NCI-H226 (cell line): ENCODE measurements around the gene PSIP1.
"Not testable (repeated sequence)": the region's sequence is repeated elsewhere in the genome, so short reads cannot be mapped to it uniquely, and the experiment has no call there.

Experiments
- DNase-seq: peaks from one replicate; pipeline ENCODE4 v3.0.0-alpha.2; 2015

The PSIP1 gene

DNA sequence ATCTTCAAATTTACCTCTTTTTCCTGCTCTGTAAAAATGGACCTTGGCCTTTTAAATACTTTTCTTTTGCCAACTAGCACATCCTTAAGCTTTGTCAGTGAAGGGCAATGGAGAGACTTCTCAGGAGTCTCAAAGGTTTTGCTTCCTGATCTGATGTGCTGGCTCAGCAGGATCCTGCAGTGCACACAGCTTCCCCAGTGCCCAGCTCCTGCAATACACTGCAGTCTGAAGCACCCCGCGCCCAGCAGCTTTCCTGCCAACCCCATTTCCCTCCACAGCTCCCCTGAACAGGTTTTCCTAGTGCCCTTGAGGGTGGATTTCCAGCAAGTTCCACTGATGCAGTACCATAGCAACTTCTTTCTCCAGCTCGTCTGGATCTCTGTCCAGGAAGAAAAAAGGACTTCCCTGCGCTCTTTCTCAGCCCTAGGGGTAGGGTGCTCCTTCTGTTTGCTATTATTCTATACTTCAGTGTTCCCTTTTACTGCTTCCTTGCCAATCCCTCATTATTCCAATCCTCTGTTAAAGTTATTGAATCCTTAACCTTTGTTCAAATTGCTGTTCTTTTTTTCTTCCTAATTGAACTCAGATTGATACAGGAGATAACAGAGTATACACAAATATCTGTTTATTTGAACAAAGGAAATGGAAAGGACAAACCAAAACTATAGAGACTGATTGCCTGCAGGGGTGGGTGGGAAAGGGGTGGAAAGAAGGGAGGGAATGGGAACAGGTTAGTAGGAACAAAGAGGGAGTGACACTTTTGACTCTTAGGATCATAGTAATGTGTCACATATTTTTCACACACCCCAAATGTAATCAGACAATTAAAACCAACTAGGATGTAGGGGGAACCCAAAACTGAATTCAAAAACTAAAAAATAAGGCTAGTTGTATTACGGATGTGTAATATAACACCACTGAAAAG lies 79.6 kb downstream of the PSIP1 start:
- DNase-seq: no peak

DNA sequence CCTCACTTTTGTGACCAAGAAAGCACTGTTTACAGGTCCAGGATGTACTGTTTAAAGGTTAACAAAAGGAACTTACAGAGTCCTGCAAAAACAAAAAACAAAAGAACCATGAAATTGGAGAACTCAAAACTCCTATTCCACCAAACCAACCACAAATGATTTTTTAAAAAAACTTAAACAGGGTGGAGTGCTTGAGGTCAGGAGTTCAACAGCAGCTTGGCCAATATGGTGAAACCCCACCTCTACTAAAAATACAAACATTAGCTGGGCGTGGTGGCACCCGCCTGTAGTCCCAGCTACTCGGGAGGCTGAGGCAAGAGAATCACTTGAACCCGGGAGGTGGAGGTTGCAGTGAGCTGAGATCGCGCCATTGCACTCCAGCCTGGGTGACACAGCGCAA lies 83.1 kb downstream of the PSIP1 start:
- not testable (repeated sequence) for DNase-seq

DNA sequence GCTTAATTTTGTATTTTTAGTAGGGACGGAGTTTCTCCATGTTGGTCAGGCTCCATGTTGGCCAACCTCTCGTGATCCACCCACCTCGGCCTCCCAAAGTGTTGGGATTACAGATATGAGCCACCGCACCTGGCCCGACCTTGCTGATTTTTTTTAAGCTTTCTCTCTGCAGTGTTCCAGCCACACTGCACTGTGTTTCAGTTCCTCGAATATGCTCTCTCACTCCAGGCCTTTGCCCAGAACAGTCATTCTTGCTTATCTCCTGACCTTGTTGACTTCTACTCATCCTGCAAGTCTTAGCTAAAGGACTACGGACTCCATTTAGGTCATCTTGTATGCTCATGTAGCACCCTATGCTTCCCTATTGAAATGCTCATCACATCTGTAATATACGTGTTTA lies 84.8 kb downstream of the PSIP1 start:
- no peak for DNase-seq

DNA sequence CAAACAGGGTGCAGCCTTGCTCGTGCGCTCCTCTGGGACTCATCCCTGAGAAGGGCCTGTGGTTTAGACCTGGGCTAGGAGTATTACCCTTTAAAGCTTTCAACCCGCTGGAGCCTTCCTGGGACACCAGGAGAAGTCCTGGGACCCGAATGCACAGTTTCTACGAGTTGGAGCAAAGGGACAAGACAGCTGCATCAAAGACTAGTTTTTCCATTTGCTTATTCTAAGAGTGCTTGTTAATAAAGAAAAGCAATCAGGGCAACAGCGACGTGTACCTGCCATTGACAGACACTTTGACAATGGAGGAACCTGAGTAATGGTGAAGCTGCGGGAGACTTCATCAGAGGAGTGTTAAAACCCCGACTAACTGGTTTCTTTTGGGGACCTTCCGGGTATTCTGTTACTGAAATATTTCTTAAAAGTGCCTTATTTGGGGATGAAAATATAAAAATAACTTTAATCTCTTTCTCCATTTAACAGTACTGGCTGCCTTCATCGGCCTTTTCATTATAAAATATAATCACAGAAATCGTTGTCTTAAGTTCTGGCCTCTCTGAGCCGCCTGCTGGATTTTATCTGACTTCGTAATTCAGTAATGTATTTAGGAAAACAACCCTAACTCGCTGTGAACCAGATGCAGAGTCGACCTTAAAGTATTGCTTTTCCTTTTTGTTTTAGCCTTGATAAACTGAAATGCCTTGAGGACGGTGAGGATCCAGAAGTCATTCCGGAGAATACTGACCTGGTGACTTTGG lies 87.4 kb downstream of the PSIP1 start:
- no peak for DNase-seq

DNA sequence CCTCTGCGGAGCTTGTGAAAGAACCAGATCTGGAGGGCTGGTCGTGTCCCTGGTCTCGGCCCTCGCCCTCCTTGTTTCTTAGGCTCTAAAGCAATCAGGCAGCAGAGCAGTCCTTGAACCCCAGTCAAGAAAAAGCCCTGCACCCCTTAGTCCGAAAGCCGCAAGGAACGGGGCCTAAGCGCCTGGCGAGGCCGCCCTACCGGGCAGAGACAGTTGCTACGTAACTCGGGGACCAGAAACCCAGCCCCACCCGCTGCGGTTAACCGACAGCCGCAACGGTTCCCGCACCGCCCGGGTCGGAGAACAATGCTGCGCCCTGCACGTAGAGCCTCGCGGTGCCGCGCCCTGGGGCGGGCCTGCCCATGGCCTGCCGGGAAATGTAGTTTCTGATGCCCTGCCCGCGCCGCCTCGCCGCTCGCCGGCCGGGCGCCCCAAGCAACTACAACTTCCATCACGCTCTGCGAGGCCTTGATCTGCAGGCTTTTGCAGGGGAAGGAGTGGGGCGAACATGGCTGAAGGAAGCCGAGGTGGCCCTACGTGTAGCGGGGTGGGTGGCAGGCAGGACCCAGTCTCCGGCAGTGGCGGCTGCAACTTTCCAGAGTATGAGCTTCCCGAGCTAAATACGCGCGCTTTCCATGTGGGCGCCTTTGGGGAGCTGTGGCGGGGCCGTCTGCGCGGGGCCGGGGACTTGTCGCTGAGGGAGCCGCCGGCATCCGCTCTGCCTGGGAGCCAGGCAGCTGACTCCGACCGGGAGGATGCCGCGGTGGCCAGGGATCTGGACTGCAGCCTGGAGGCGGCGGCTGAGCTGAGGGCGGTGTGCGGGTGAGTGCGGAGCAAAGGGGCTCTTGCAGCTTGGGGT lies 88.2 kb downstream of the PSIP1 start, which contains the start of gene SNAPC3:
TSS of gene SNAPC3 (plus strand) at position 505 of the 859 bp plus-strand sequence. CDS start at position 509, 4 bp downstream.
- peak; percentile 92 for DNase-seq

DNA sequence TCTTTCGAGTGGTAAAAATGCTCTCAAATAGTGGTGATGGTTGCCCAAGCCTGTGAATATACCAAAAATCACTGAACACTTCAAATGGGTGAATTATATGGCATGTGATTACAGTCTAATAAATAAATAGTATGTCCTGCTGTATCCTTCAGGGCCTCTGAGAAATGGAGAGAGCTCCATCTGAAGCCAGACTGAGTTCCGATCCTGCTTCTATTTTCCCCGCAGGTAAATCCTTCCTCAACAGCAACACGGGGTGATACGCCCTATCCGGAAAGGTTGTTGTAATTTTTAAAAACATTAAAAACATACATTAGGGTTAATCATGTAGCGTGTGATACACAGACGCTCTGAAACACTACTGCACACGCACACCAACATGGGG lies 88.8 kb downstream of the PSIP1 start:
- DNase-seq: no peak

DNA sequence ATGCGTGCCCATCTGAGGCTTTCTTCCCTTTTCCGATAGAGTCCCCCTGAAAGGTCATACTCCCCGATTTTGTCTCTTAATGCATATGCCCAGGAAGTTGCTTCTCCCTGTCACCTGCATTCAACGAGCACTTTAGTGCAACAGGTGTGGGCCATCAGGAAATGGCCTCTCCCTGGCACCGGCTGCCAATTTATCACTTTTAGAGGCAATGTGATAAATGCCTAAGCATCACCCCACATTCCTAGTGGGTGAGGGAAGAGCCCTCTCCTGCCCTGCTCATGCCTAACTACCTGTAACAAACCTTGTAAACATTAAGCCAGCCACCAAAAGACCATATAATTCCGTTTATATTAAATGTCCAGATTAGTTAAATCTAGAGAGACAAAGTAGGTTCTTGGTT lies 89.2 kb downstream of the PSIP1 start:
- peak; percentile 58 for DNase-seq

DNA sequence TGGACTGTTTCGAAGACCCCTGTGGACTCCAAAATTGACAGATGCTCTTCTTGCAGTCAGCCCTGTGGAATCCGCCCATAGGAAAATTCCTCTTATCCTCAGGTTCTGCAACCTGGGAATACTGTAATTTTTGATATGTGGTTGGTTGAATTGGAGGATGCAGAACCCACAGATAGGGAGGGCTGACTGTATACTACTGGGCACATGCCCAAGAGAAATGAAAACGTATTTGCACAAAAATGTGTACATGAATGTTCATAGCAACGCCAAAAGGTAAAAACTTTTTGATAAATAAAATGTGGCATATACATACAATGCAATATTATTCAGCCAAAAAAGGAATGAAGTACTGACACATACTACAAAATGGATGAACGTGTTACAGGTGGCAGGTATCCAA lies 90.0 kb downstream of the PSIP1 start:
- DNase-seq: peak; percentile 85

DNA sequence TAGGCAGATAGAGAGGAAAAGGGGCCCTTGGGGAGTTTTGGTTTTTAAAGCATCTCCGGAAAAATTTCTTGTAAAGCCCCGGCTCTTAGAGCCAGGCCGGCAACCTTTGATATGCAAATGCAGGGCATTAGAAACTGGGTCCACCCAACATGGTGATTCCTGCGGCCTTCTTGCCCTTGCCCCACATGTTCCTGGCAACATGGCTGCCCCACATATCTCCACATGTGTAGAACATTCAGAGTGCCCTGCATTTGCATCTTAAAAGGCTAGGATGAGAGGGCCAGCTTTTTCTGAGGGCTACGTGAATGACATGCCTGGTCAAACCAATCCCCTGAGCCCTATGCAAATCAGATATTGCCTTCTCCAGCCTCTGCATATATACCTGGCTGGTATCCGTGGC lies 93.1 kb downstream of the PSIP1 start:
- DNase-seq: no peak

DNA sequence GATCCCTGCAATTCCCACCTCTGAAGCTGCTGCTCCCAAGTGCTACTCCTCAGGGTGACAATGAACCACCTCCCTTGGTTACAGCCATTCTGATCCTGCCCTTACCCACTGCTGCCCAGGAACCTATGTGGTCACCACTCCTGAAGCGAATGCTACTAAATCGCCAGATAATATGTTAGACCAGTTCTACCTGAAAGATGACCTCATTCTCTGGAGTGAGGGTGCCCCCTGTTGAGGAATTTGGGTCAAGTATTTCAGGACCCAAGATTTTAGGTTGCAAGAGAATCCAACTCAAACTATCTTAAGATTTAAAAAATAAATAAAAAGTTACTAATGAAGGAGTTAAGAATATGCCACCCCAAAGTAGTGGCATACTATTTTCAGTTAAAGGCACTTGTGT lies 93.9 kb downstream of the PSIP1 start:
- DNase-seq: no peak
